ENCODE measurements around the gene PPIG. TPM values are rescaled to one million over a fixed set of nuclear protein-coding genes. Genes with fewer than 3 reads are reported as not detected.
A peak's percentile ranks its signal among the peaks of the same experiment; 100 is the strongest.
"Not testable (repeated sequence)": the region's sequence is repeated elsewhere in the genome, so short reads cannot be mapped to it uniquely, and the experiment has no call there.

PPIG gene
- total RNA-seq, result 10 to 100 TPM; 30.9 to 68.5 TPM

- Histone ChIP-seq H3K4me1 (ENCODE audit: control insufficient read depth in 1 of 2, low read depth in 2 of 2) (peaks cover 21 to 27% of the 10 kb centered on the region in 2 donors), H3K36me3 (no peaks in the 10 kb centered on the region), H3K9me3 (no peaks in the 10 kb centered on the region), H3K4me3 (peak within 1 kb of the TSS; percentile 87), H3K27ac (peak within 1 kb of the TSS; percentile 98 to 99), H3K27me3 (replicated peaks; ENCODE audit: insufficient read depth) (no peaks in the 10 kb centered on the region)
- ATAC-seq (ENCODE audit: insufficient number of reproducible peaks, low FRiP score, low read depth) (peak; percentile 84), DNase-seq (ENCODE audit: low spot score) (peak; percentile 70)
- no peak for TF ChIP-seq CTCF (IDR thresholded peaks at IDR 0.05)
Observed at GRCh38 chr2:169584005-169584877, at the start of gene PPIG. Gene PPIG, plus strand, starts transcription at chr2:169584351. Its CDS starts 19,691 bp downstream, at chr2:169604042.

- H3K4me1 ChIP-seq (ENCODE audit: control insufficient read depth in 1 of 2, low read depth in 2 of 2); H3K9me3 ChIP-seq; H3K27me3 ChIP-seq (replicated peaks; ENCODE audit: insufficient read depth); DNase-seq (ENCODE audit: low spot score); H3K36me3 ChIP-seq; ATAC-seq (ENCODE audit: insufficient number of reproducible peaks, low FRiP score, low read depth); H3K4me3 ChIP-seq; H3K27ac ChIP-seq: not testable (repeated sequence)
Observed at GRCh38 chr2:169539460-169539859, 44.7 kb upstream of the PPIG start.

- no peak overlapping the region for H3K27ac ChIP-seq
- no peaks in the 10 kb centered on the region for H3K9me3 ChIP-seq
- DNase-seq (ENCODE audit: low spot score) (no peak), ATAC-seq (ENCODE audit: insufficient number of reproducible peaks, low FRiP score, low read depth) (no peak)
- H3K27me3 ChIP-seq (replicated peaks; ENCODE audit: insufficient read depth), result no peaks in the 10 kb centered on the region
- peaks cover 8% of the 10 kb centered on the region for H3K36me3 ChIP-seq
- TF ChIP-seq CTCF (IDR thresholded peaks at IDR 0.05), result no peak
- H3K4me3 ChIP-seq, result no peak overlapping the region
- H3K4me1 ChIP-seq (ENCODE audit: control insufficient read depth in 1 of 2, low read depth in 2 of 2), result no peaks in the 10 kb centered on the region
Observed at GRCh38 chr2:169540146-169540545, 44.0 kb upstream of the PPIG start.

- ATAC-seq (ENCODE audit: insufficient number of reproducible peaks, low FRiP score, low read depth), result no peak
- peaks cover 7% of the 10 kb centered on the region for H3K36me3 ChIP-seq
- TF ChIP-seq CTCF (IDR thresholded peaks at IDR 0.05), result no peak
Observed at GRCh38 chr2:169542433-169542832, 41.7 kb upstream of the PPIG start.

GRCh38 chr2:169546756-169547155 lies 37.4 kb upstream of the PPIG start:
- H3K36me3 ChIP-seq, result peaks cover 7% of the 10 kb centered on the region
- no peak overlapping the region for H3K27ac ChIP-seq
- no peak for DNase-seq (ENCODE audit: low spot score)
- H3K9me3 ChIP-seq, result no peaks in the 10 kb centered on the region
- no peaks in the 10 kb centered on the region for H3K27me3 ChIP-seq (replicated peaks; ENCODE audit: insufficient read depth)
- ATAC-seq (ENCODE audit: insufficient number of reproducible peaks, low FRiP score, low read depth), result no peak
- no peaks in the 10 kb centered on the region for H3K4me1 ChIP-seq (ENCODE audit: control insufficient read depth in 1 of 2, low read depth in 2 of 2)
- no peak for TF ChIP-seq CTCF (IDR thresholded peaks at IDR 0.05)
- H3K4me3 ChIP-seq, result no peak overlapping the region

More at GRCh38 chr2:169542433-169542832, 41.7 kb upstream of the PPIG start:
- DNase-seq (ENCODE audit: low spot score), result no peak
- no peaks in the 10 kb centered on the region for H3K9me3 ChIP-seq
- H3K27ac ChIP-seq, result no peak overlapping the region
- H3K27me3 ChIP-seq (replicated peaks; ENCODE audit: insufficient read depth), result no peaks in the 10 kb centered on the region
- H3K4me3 ChIP-seq, result no peak overlapping the region
- H3K4me1 ChIP-seq (ENCODE audit: control insufficient read depth in 1 of 2, low read depth in 2 of 2), result no peaks in the 10 kb centered on the region

Measured in thoracic aorta (tissue), 2 donors.